Smooth muscle cell (in vitro differentiated cells): Measurements from ENCODE around the gene TTC3. TPM values are rescaled to one million over a fixed set of nuclear protein-coding genes. Genes with fewer than 3 reads are reported as not detected.

ENCODE experiments used
- DNase-seq: peaks from one replicate; lab custom pipeline; 2025; ENCODE audit not compliant: unreplicated experiment; lab: John Stamatoyannopoulos, UW
- H2AFZ ChIP-seq: fragments of 200-600 bp; sonication (generic); 2 replicates; pipeline ENCODE4 v1.6.0; 2016; ENCODE audit warnings: antibody characterized with exemption, low read depth, mild to moderate bottlenecking
- H3F3A ChIP-seq: fragments of 200-600 bp; sonication (generic); 2 replicates; pipeline ENCODE4 v1.6.0; 2017; ENCODE audit warnings: antibody characterized with exemption, low read depth
- H3K27ac ChIP-seq: fragments of 200-600 bp; sonication (generic); 2 replicates; pipeline ENCODE4 v1.5.1; 2016; ENCODE audit warnings: low read depth, mild to moderate bottlenecking
- H3K27me3 ChIP-seq: fragments of 200-600 bp; sonication (generic); 2 replicates; pipeline ENCODE4 v1.6.1; 2016; ENCODE audit warnings: low read depth, mild to moderate bottlenecking
- H3K36me3 ChIP-seq: fragments of 200-600 bp; sonication (generic); 2 replicates; pipeline ENCODE4 v1.5.1; 2016; ENCODE audit warnings: low read depth
- H3K4me1 ChIP-seq: fragments of 200-600 bp; sonication (generic); 2 replicates; pipeline ENCODE4 v1.5.1; 2016; ENCODE audit warnings: low read depth
- H3K4me2 ChIP-seq: fragments of 200-600 bp; sonication (generic); 2 replicates; pipeline ENCODE4 v1.6.0; 2016; ENCODE audit warnings: mild to moderate bottlenecking
- H3K4me3 ChIP-seq: fragments of 200-600 bp; sonication (generic); 2 replicates; pipeline ENCODE4 v1.5.1; 2016; ENCODE audit warnings: mild to moderate bottlenecking
- H3K79me2 ChIP-seq: fragments of 200-600 bp; sonication (generic); 2 replicates; pipeline ENCODE4 v1.6.0; 2016; ENCODE audit warnings: low read depth, mild to moderate bottlenecking
- H3K9ac ChIP-seq: fragments of 200-600 bp; sonication (generic); 2 replicates; pipeline ENCODE4 v1.6.0; 2016; ENCODE audit warnings: low read depth
- H3K9me3 ChIP-seq: fragments of 200-600 bp; sonication (generic); replicated peaks from 2 replicates; pipeline ENCODE4 v1.5.1; 2016; ENCODE audit warnings: low read depth
- H4K20me1 ChIP-seq: fragments of 200-600 bp; sonication (generic); 2 replicates; pipeline ENCODE4 v1.6.0; 2016; ENCODE audit warnings: low read depth
- WGBS: methylation state at CpG from one replicate; pipeline ENCODE4 v1.1.7; 2016; ENCODE audit warnings: low lambda C conversion rate; 5-methylcytosine and 5-hydroxymethylcytosine counted together
- polyA plus RNA-seq: library from polyadenylated mRNA; unstranded; fragments of >200 nt; fragmentation: Nextera tagmentation; extraction: Ambion mirVana; gene quantifications from 2 replicates; pipeline ENCODE4 v1.2.1, GENCODE V29; 2016
- total RNA-seq: library from RNA; depleted of rRNA; stranded (reverse); fragments of >200 nt; gene quantifications from 2 replicates; pipeline ENCODE4 v1.2.3, GENCODE V29; 2014
- TF ChIP-seq, protein P1 (sequence below): fragments of 200-600 bp; sonication (generic); IDR thresholded peaks from 2 replicates; pipeline ENCODE4 v1.5.1; 2017; ENCODE audit warnings: borderline replicate concordance, mild to moderate bottlenecking, antibody characterized with exemption; ENCODE audit not compliant: insufficient read depth, poor library complexity, severe bottlenecking

The TTC3 gene
- total and polyA plus RNA-seq, 2 experiments from 2014 or later: 193 to 224 TPM

GRCh38 chr21:37184784-37185593, 111.9 kb downstream of the TTC3 start:
- Histone ChIP-seq H3K79me2 (peaks cover 13% of the 10 kb centered on the region), H4K20me1 (peaks cover 59% of the 10 kb centered on the region), H3K4me1 (no peaks in the 10 kb centered on the region), H3K4me3 (no peak overlapping the region), H2AFZ (no peak overlapping the region), H3K27ac (no peak overlapping the region), H3K4me2 (no peak overlapping the region), H3K36me3 (peaks cover 33% of the 10 kb centered on the region), H3K9ac (no peak overlapping the region), H3F3A (no peaks in the 10 kb centered on the region), H3K9me3 (no peaks in the 10 kb centered on the region), H3K27me3 (no peaks in the 10 kb centered on the region)
- TF ChIP-seq, protein P1, sequence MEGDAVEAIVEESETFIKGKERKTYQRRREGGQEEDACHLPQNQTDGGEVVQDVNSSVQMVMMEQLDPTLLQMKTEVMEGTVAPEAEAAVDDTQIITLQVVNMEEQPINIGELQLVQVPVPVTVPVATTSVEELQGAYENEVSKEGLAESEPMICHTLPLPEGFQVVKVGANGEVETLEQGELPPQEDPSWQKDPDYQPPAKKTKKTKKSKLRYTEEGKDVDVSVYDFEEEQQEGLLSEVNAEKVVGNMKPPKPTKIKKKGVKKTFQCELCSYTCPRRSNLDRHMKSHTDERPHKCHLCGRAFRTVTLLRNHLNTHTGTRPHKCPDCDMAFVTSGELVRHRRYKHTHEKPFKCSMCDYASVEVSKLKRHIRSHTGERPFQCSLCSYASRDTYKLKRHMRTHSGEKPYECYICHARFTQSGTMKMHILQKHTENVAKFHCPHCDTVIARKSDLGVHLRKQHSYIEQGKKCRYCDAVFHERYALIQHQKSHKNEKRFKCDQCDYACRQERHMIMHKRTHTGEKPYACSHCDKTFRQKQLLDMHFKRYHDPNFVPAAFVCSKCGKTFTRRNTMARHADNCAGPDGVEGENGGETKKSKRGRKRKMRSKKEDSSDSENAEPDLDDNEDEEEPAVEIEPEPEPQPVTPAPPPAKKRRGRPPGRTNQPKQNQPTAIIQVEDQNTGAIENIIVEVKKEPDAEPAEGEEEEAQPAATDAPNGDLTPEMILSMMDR: no peak
- WGBS: 98% methylated on average over 9 of the region's 9 CpGs
- no peak for DNase-seq

GRCh38 chr21:37186983-37187382, 113.9 kb downstream of the TTC3 start:
- no peak overlapping the region for H3K27ac ChIP-seq
- H3K36me3 ChIP-seq: peaks cover 37% of the 10 kb centered on the region
- H3K4me1 ChIP-seq: no peaks in the 10 kb centered on the region
- WGBS: 96% methylated on average over 2 of the region's 2 CpGs
- peaks cover 10% of the 10 kb centered on the region for H3K79me2 ChIP-seq
- H2AFZ ChIP-seq: no peak overlapping the region
- H3K9me3 ChIP-seq: no peaks in the 10 kb centered on the region
- no peak overlapping the region for H3K4me3 ChIP-seq
- no peak overlapping the region for H3K4me2 ChIP-seq
- DNase-seq: no peak
- no peak overlapping the region for H3K9ac ChIP-seq
- TF ChIP-seq, protein P1: no peak
- H3F3A ChIP-seq: no peaks in the 10 kb centered on the region
- H4K20me1 ChIP-seq: peaks cover 46% of the 10 kb centered on the region
- H3K27me3 ChIP-seq: no peaks in the 10 kb centered on the region

GRCh38 chr21:37188825-37189224, 115.8 kb downstream of the TTC3 start:
- TF ChIP-seq, protein P1: no peak
- H3K4me1 ChIP-seq: no peaks in the 10 kb centered on the region
- 100% methylated on average over 1 of the region's 1 CpG for WGBS

GRCh38 chr21:37192019-37192418, 119.0 kb downstream of the TTC3 start:
- H3K27me3 ChIP-seq: no peaks in the 10 kb centered on the region
- H3F3A ChIP-seq: no peaks in the 10 kb centered on the region
- H3K27ac ChIP-seq: no peak overlapping the region
- no peak overlapping the region for H2AFZ ChIP-seq
- H4K20me1 ChIP-seq: peaks cover 51% of the 10 kb centered on the region
- no peaks in the 10 kb centered on the region for H3K9me3 ChIP-seq
- WGBS: 92% methylated on average over 2 of the region's 2 CpGs
- no peak overlapping the region for H3K4me3 ChIP-seq
- H3K9ac ChIP-seq: no peak overlapping the region
- peaks cover 38% of the 10 kb centered on the region for H3K36me3 ChIP-seq
- peaks cover 4% of the 10 kb centered on the region for H3K79me2 ChIP-seq
- no peak for DNase-seq
- no peaks in the 10 kb centered on the region for H3K4me1 ChIP-seq
- TF ChIP-seq, protein P1: no peak
- no peak overlapping the region for H3K4me2 ChIP-seq

More at GRCh38 chr21:37188825-37189224, 115.8 kb downstream of the TTC3 start:
- Histone ChIP-seq H3K27ac (no peak overlapping the region), H3K9me3 (no peaks in the 10 kb centered on the region), H3K9ac (no peak overlapping the region), H3F3A (no peaks in the 10 kb centered on the region), H3K4me3 (no peak overlapping the region), H3K27me3 (no peaks in the 10 kb centered on the region), H2AFZ (no peak overlapping the region), H3K4me2 (no peak overlapping the region), H3K79me2 (peaks cover 8% of the 10 kb centered on the region), H3K36me3 (peaks cover 41% of the 10 kb centered on the region), H4K20me1 (peaks cover 46% of the 10 kb centered on the region)
- no peak for DNase-seq
